Measurements from ENCODE around the gene OR6M1. TPM values are rescaled to one million over a fixed set of nuclear protein-coding genes. Genes with fewer than 3 reads are reported as not detected.

The OR6M1 gene
- total RNA-seq, 2 experiments from 2014 or later = not detected

GRCh38 chr11:123771664-123772063 lies 34.5 kb downstream of the OR6M1 start:
- BruUV-seq (replicated peaks) = no TSS peak
- H3K36me3 ChIP-seq (ENCODE audit: insufficient read depth, low read length) = no peaks in the 10 kb centered on the region
- TF ChIP-seq EZH2phosphoT487 (IDR thresholded peaks at IDR 0.05; ENCODE audit: borderline replicate concordance, low read depth, low read length) (no peak), CTCF (conservative IDR thresholded peaks at IDR 0.05; ENCODE audit: low read length) (no peak)
- no peak overlapping the region for H3K27ac ChIP-seq (ENCODE audit: low read depth, low read length, poor library complexity, severe bottlenecking)
- H3K9me3 ChIP-seq (ENCODE audit: low read length) = no peaks in the 10 kb centered on the region
- ChIA-PET POLR2A (no interaction called here), CTCF (ENCODE audit: unreplicated experiment) (no interaction called here)
- no peaks in the 10 kb centered on the region for H3K4me1 ChIP-seq (ENCODE audit: insufficient read depth, low read length, poor library complexity, severe bottlenecking)
- intact Hi-C loops (cut with micrococcal nuclease; ENCODE audit: unreplicated experiment) = no loop called here
- H3K4me2 ChIP-seq (ENCODE audit: low read length) = no peak overlapping the region
- no peak for DNase-seq (ENCODE audit: low spot score)
- no peaks in the 10 kb centered on the region for H3K9me2 ChIP-seq (ENCODE audit: insufficient read depth, low read length)
- H3K4me3 ChIP-seq (ENCODE audit: low read depth, low read length, poor library complexity, severe bottlenecking) = no peak overlapping the region
- H4K20me1 ChIP-seq (ENCODE audit: insufficient read depth, low read length) = no peaks in the 10 kb centered on the region
- no peaks in the 10 kb centered on the region for H3K79me2 ChIP-seq (ENCODE audit: insufficient read depth, low read depth, low read length)
- H2AFZ ChIP-seq (ENCODE audit: low read length) = no peak overlapping the region

GRCh38 chr11:123770712-123771111 lies 35.4 kb downstream of the OR6M1 start:
- TF ChIP-seq EZH2phosphoT487 (IDR thresholded peaks at IDR 0.05; ENCODE audit: borderline replicate concordance, low read depth, low read length) (no peak), CTCF (conservative IDR thresholded peaks at IDR 0.05; ENCODE audit: low read length) (no peak)
- Histone ChIP-seq H3K9me3 (ENCODE audit: low read length) (no peaks in the 10 kb centered on the region), H3K9me2 (ENCODE audit: insufficient read depth, low read length) (no peaks in the 10 kb centered on the region), H3K4me2 (ENCODE audit: low read length) (no peak overlapping the region), H3K4me3 (ENCODE audit: low read depth, low read length, poor library complexity, severe bottlenecking) (no peak overlapping the region), H2AFZ (ENCODE audit: low read length) (no peak overlapping the region), H3K4me1 (ENCODE audit: insufficient read depth, low read length, poor library complexity, severe bottlenecking) (no peaks in the 10 kb centered on the region), H3K36me3 (ENCODE audit: insufficient read depth, low read length) (no peaks in the 10 kb centered on the region), H3K27ac (ENCODE audit: low read depth, low read length, poor library complexity, severe bottlenecking) (no peak overlapping the region), H3K79me2 (ENCODE audit: insufficient read depth, low read depth, low read length) (no peaks in the 10 kb centered on the region), H4K20me1 (ENCODE audit: insufficient read depth, low read length) (no peaks in the 10 kb centered on the region)
- ChIA-PET POLR2A (no interaction called here), CTCF (ENCODE audit: unreplicated experiment) (no interaction called here)
- no TSS peak for BruUV-seq (replicated peaks)
- intact Hi-C loops (cut with micrococcal nuclease; ENCODE audit: unreplicated experiment) = no loop called here
- no peak for DNase-seq (ENCODE audit: low spot score)

- Histone ChIP-seq H3K79me2 (ENCODE audit: insufficient read depth, low read depth, low read length) (no peaks in the 10 kb centered on the region), H3K27ac (ENCODE audit: low read depth, low read length, poor library complexity, severe bottlenecking) (no peak overlapping the region), H4K20me1 (ENCODE audit: insufficient read depth, low read length) (no peaks in the 10 kb centered on the region), H3K4me2 (ENCODE audit: low read length) (no peak overlapping the region), H3K36me3 (ENCODE audit: insufficient read depth, low read length) (no peaks in the 10 kb centered on the region), H3K9me2 (ENCODE audit: insufficient read depth, low read length) (no peaks in the 10 kb centered on the region), H3K4me1 (ENCODE audit: insufficient read depth, low read length, poor library complexity, severe bottlenecking) (no peaks in the 10 kb centered on the region), H3K4me3 (ENCODE audit: low read depth, low read length, poor library complexity, severe bottlenecking) (no peak overlapping the region), H2AFZ (ENCODE audit: low read length) (no peak overlapping the region), H3K9me3 (ENCODE audit: low read length) (no peaks in the 10 kb centered on the region)
- TF ChIP-seq CTCF (conservative IDR thresholded peaks at IDR 0.05; ENCODE audit: low read length) (no peak), EZH2phosphoT487 (IDR thresholded peaks at IDR 0.05; ENCODE audit: borderline replicate concordance, low read depth, low read length) (no peak)
- POLR2A ChIA-PET = interaction anchor here (0.7 to 1.0 kb wide), 3 partner anchors 9 to 187 kb away, joined by 3 read pairs; no protein-coding TSS in a partner anchor
- CTCF ChIA-PET (ENCODE audit: unreplicated experiment) = no interaction called here
- no peak for DNase-seq (ENCODE audit: low spot score)
- intact Hi-C loops (cut with micrococcal nuclease; ENCODE audit: unreplicated experiment) = no loop called here
- BruUV-seq (replicated peaks) = no TSS peak
Observed at GRCh38 chr11:123765601-123766000, 40.5 kb downstream of the OR6M1 start.

Data from OCI-LY7 (cell line).